Measurements from ENCODE around the gene NUB1. TPM values are rescaled to one million over a fixed set of nuclear protein-coding genes. Genes with fewer than 3 reads are reported as not detected.

Gene NUB1
- total RNA-seq, 4 donors from 2014 or later: 45.9 to 59.1 (median 53.0) TPM

DNA sequence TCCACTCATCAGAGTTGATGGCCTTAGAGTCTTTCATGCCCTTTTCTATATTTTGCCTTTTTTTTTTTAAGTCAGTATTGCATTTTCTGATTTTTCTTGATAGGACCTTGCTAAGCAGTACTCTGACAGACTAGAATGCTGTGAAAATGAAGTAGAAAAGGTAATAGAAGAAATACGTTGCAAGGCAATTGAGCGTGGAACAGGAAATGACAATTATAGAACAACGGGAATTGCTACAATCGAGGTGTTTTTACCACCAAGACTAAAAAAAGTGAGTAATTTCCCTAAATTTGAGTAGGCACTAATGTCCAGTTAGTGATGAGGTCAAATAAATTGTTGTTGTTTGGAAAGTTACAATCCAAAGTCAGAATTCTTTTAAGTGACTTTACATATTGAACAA lies 7.4 kb downstream of the NUB1 start:
- Histone ChIP-seq H3K4me1 (peaks cover 10 to 31% (median 21%) of the 10 kb centered on the region in 4 donors), H3K4me3 (no peak overlapping the region), H3K9me3 (no peaks in the 10 kb centered on the region), H3K36me3 (peaks cover 27 to 89% (median 73%) of the 10 kb centered on the region in 4 donors), H3K27ac (replicated peaks in 1 of 4) (peak overlapping the region in 3 of 4 donors; percentile 52 to 70 (median 61)), H3K27me3 (no peaks in the 10 kb centered on the region)
- 77% methylated on average over 4 of the region's 4 CpGs for WGBS
- DNase-seq (ENCODE audit: extremely low spot score): no peak
- no peak for TF ChIP-seq POLR2AphosphoS5 (IDR thresholded peaks at IDR 0.05)
- no peak for TF ChIP-seq EP300 (IDR thresholded peaks at IDR 0.05)
- TF ChIP-seq, protein P1, sequence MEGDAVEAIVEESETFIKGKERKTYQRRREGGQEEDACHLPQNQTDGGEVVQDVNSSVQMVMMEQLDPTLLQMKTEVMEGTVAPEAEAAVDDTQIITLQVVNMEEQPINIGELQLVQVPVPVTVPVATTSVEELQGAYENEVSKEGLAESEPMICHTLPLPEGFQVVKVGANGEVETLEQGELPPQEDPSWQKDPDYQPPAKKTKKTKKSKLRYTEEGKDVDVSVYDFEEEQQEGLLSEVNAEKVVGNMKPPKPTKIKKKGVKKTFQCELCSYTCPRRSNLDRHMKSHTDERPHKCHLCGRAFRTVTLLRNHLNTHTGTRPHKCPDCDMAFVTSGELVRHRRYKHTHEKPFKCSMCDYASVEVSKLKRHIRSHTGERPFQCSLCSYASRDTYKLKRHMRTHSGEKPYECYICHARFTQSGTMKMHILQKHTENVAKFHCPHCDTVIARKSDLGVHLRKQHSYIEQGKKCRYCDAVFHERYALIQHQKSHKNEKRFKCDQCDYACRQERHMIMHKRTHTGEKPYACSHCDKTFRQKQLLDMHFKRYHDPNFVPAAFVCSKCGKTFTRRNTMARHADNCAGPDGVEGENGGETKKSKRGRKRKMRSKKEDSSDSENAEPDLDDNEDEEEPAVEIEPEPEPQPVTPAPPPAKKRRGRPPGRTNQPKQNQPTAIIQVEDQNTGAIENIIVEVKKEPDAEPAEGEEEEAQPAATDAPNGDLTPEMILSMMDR (IDR thresholded peaks at IDR 0.05): no peak
- no peak for TF ChIP-seq POLR2A (IDR thresholded peaks at IDR 0.05; ENCODE audit: low read depth)
- intact Hi-C loops (cut with DNase I): no loop called here

DNA sequence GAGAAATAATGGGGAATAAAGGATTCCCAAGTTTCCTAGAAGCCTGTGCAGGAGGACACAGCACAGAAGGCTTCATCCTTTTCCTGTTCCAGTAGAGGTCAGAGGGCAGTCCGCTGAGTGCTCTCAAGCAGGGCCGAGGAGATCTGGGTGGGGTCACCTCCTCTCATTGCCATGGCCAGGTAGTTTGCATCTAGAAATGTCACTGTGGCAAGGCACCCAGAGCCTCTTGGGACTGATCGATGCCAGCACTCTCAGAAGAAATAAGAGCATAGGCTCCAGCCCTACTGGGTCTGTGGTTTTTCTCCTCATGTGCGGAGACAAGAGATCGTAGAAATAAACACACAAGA lies 7.9 kb downstream of the NUB1 start:
- DNase-seq (ENCODE audit: extremely low spot score): no peak
- TF ChIP-seq EP300 (IDR thresholded peaks at IDR 0.05) (no peak), POLR2AphosphoS5 (IDR thresholded peaks at IDR 0.05) (no peak), POLR2A (IDR thresholded peaks at IDR 0.05; ENCODE audit: low read depth) (no peak)
- TF ChIP-seq, protein P1 (IDR thresholded peaks at IDR 0.05): no peak
- Histone ChIP-seq H3K9me3 (no peaks in the 10 kb centered on the region), H3K27ac (replicated peaks in 1 of 4) (peak overlapping the region; percentile 52 to 70 (median 63)), H3K4me3 (peak overlapping the region in 1 of 4 donors; percentile 49), H3K4me1 (peaks cover 10 to 31% (median 20%) of the 10 kb centered on the region in 4 donors), H3K36me3 (peaks cover 27 to 94% (median 77%) of the 10 kb centered on the region in 4 donors), H3K27me3 (no peaks in the 10 kb centered on the region)
- WGBS: 83% methylated on average over 5 of the region's 5 CpGs
- intact Hi-C loops (cut with DNase I): no loop called here

DNA sequence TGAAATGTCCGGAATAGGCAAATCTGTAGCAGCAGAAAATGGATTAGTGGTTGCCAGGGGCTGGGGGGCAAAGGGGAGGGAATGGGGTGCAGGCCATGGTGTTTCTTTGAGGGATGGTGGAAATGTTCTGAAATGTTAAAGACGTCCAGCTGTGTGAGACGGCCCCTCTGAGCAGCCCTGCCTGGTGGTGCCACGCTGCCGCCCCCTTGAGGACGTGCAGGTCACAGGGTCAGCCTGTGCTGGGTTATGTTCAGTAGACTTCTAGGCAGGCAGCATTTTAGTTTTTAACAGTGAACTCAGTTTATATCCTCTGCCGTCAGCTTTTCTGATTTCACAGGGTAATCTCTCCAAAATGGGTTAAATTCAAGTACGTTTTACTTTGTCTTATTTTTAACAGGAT lies 9.4 kb downstream of the NUB1 start:
- Histone ChIP-seq H3K4me1 (peaks cover 10 to 24% (median 18%) of the 10 kb centered on the region in 4 donors), H3K36me3 (peaks cover 37 to 99% (median 84%) of the 10 kb centered on the region in 4 donors), H3K9me3 (no peaks in the 10 kb centered on the region), H3K27ac (replicated peaks in 1 of 4) (no peak overlapping the region), H3K4me3 (no peak overlapping the region), H3K27me3 (no peaks in the 10 kb centered on the region)
- intact Hi-C loops (cut with DNase I): loop anchor here (2.0 kb wide), 1 partner anchor 36 kb away; no protein-coding TSS in a partner anchor
- DNase-seq (ENCODE audit: extremely low spot score): peak; percentile 55
- TF ChIP-seq EP300 (IDR thresholded peaks at IDR 0.05) (no peak), POLR2A (IDR thresholded peaks at IDR 0.05; ENCODE audit: low read depth) (no peak), POLR2AphosphoS5 (IDR thresholded peaks at IDR 0.05) (no peak)
- TF ChIP-seq, protein P1 (IDR thresholded peaks at IDR 0.05): no peak
- 61% methylated on average over 8 of the region's 8 CpGs for WGBS

DNA sequence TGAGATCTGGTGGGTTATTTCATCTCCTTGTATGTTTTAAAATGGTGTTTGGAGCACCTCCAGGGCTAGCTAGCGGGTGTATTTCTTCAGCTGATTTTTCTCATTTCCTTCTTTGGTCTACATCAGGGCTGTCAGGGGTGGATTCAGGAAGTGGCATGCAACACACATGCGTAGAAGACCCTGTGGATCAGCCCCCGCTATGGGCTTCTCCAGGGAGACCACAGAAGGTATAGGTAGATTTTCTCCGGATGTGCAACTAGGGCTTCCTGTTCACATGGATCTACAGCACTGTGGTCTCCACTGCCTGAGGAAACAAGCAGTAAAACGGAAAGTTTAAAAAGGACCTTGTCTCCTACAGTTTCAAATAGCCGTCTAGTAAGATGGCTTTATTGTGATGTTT lies 10.4 kb downstream of the NUB1 start:
- WGBS: 75% methylated on average over 6 of the region's 6 CpGs
- no peak for DNase-seq (ENCODE audit: extremely low spot score)
- intact Hi-C loops (cut with DNase I): loop anchor here (2.0 kb wide), 1 partner anchor 37 kb away; no protein-coding TSS in a partner anchor
- TF ChIP-seq, protein P1 (IDR thresholded peaks at IDR 0.05): no peak
- no peak for TF ChIP-seq EP300 (IDR thresholded peaks at IDR 0.05)
- TF ChIP-seq POLR2AphosphoS5 (IDR thresholded peaks at IDR 0.05): no peak
- no peak for TF ChIP-seq POLR2A (IDR thresholded peaks at IDR 0.05; ENCODE audit: low read depth)
- Histone ChIP-seq H3K36me3 (peaks cover 47 to 99% (median 85%) of the 10 kb centered on the region in 4 donors), H3K27ac (replicated peaks in 1 of 4) (no peak overlapping the region), H3K27me3 (no peaks in the 10 kb centered on the region), H3K9me3 (no peaks in the 10 kb centered on the region), H3K4me1 (peaks cover 10 to 17% (median 15%) of the 10 kb centered on the region in 4 donors), H3K4me3 (no peak overlapping the region)

DNA sequence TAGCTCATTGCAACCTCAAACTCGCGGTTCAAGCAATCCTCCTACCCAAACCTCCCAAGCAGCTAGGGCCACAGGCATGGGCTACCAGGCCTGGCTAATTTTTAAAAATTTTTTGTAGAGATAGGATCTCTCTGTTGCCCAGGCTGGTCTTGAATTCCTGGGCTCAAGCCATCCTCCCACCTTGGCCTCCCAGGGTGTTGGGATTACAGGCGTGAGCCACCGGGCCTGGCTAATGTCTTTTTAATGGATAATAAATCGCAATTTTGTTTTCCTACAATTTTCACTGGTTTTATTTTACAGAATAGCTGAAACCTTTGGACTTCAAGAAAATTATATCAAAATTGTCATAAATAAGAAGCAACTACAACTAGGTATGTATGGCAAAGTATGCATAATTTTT lies 10.9 kb downstream of the NUB1 start:
- no peak overlapping the region for H3K4me3 ChIP-seq
- H3K27ac ChIP-seq (replicated peaks in 1 of 4): no peak overlapping the region
- H3K27me3 ChIP-seq: no peaks in the 10 kb centered on the region
- WGBS: 71% methylated on average over 5 of the region's 5 CpGs
- intact Hi-C loops (cut with DNase I): no loop called here
- peaks cover 49 to 99% (median 86%) of the 10 kb centered on the region in 4 donors for H3K36me3 ChIP-seq
- TF ChIP-seq POLR2AphosphoS5 (IDR thresholded peaks at IDR 0.05): no peak
- TF ChIP-seq POLR2A (IDR thresholded peaks at IDR 0.05; ENCODE audit: low read depth): no peak
- no peak for TF ChIP-seq EP300 (IDR thresholded peaks at IDR 0.05)
- TF ChIP-seq, protein P1 (IDR thresholded peaks at IDR 0.05): no peak
- DNase-seq (ENCODE audit: extremely low spot score): peak; percentile 82
- H3K9me3 ChIP-seq: no peaks in the 10 kb centered on the region
- H3K4me1 ChIP-seq: peaks cover 10 to 17% (median 15%) of the 10 kb centered on the region in 4 donors
